Peyer's patch (tissue), 4 donors: ENCODE measurements around the gene PPP3CB.

Source experiments
- CTCF ChIP-seq, 6 experiments: fragments of 450-650 bp in 4 of 6; fragments of 200-600 bp in 2 of 6; sonication (generic) in 1 of 6; IDR thresholded peaks; one replicate each; pipeline ENCODE4 v1.5.1; 2017 to 2019; ENCODE audit warnings: antibody characterized with exemption in 6 of 6, mild to moderate bottlenecking in 3 of 6, moderate library complexity in 1 of 6
- POLR2A ChIP-seq, 2 donors: fragments of 450-650 bp; IDR thresholded peaks; one replicate each; pipeline ENCODE4 v1.5.1; 2017; ENCODE audit warnings: antibody characterized with exemption in 2 of 2, mild to moderate bottlenecking in 2 of 2, moderate library complexity in 2 of 2

- TF ChIP-seq CTCF (IDR thresholded peaks at IDR 0.05) (peak; percentile 50 to 97 (median 90)), POLR2A (IDR thresholded peaks at IDR 0.05) (no peak)
Measured at GRCh38 chr10:73529089-73529832, 33.4 kb upstream of the PPP3CB start.
